Measurements from ENCODE around the gene LMF1. TPM values are rescaled to one million over a fixed set of nuclear protein-coding genes. Genes with fewer than 3 reads are reported as not detected.
"Not testable (repeated sequence)": the region's sequence is repeated elsewhere in the genome, so short reads cannot be mapped to it uniquely, and the experiment has no call there.

The LMF1 gene
- total RNA-seq, 4 donors from 2014 or later, result 21.8 to 47.9 (median 36.0) TPM

DNA sequence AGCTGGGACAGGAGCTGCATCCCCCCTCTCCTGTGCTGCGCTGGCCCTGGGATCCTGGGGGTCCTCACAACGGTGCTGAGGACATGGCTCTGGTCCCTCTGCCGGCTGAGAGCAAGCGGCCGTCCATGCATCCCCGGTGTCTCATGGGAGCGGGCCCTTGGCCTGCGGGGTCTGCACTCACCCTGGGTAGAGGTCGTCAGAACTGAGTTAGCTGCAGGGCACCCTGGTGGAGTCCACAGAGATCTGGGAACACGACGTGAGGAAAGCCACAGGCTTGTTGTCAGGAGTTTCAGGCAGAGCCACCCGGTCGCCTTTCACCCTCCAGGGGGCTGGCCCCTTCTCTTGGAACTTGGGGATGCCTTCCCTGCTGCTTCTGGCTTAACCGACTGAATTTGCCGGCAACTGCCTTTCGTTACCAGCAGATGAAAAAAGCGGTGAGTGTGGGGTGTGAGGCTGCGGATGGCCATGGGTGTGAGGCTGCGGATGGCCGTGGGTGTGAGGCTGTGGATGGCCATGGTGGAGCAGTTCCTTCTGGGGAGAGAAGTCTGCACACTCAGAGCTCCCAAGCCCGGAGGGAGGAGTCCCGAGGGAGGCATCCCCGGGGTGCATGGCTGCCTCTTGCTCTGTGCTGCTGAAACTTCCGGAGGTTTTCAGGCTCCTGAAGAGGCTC, 81.7 kb downstream of the LMF1 start:
- Histone ChIP-seq H3K36me3 (no peaks in the 10 kb centered on the region), H3K27ac (no peak overlapping the region), H3K9me3 (no peaks in the 10 kb centered on the region), H3K4me3 (no peak overlapping the region), H3K4me1 (no peaks in the 10 kb centered on the region), H3K27me3 (no peaks in the 10 kb centered on the region)
- intact Hi-C loops (cut with DNase I; ENCODE audit: low total_unique reads), result no loop called here
- TF ChIP-seq POLR2A (IDR thresholded peaks at IDR 0.05), result no peak
- TF ChIP-seq, protein P1, sequence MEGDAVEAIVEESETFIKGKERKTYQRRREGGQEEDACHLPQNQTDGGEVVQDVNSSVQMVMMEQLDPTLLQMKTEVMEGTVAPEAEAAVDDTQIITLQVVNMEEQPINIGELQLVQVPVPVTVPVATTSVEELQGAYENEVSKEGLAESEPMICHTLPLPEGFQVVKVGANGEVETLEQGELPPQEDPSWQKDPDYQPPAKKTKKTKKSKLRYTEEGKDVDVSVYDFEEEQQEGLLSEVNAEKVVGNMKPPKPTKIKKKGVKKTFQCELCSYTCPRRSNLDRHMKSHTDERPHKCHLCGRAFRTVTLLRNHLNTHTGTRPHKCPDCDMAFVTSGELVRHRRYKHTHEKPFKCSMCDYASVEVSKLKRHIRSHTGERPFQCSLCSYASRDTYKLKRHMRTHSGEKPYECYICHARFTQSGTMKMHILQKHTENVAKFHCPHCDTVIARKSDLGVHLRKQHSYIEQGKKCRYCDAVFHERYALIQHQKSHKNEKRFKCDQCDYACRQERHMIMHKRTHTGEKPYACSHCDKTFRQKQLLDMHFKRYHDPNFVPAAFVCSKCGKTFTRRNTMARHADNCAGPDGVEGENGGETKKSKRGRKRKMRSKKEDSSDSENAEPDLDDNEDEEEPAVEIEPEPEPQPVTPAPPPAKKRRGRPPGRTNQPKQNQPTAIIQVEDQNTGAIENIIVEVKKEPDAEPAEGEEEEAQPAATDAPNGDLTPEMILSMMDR (IDR thresholded peaks at IDR 0.05), result no peak
- no peak for DNase-seq

DNA sequence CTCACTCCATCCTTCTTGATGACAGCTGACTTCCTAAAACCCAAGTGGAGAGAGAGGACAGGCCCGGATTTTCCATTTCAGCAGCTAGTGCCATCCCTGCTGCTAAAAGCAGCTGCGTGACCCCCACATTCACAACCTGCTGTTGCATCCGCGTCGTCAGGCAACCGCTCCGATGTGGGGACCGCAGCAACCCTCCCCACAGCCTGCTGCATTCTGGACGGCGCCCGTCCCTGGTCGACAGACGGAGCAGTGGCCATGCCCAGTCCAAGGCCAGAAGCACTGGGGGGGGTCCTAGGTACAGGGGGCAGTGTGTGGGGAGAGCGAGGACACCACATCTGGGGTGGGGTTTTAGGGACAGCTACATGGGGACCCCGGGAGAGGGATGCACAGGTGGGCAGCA, 82.3 kb downstream of the LMF1 start:
- H3K4me1 ChIP-seq; H3K27ac ChIP-seq; intact Hi-C loops (cut with DNase I; ENCODE audit: low total_unique reads); H3K4me3 ChIP-seq; DNase-seq; H3K27me3 ChIP-seq; H3K36me3 ChIP-seq; H3K9me3 ChIP-seq: not testable (repeated sequence)

DNA sequence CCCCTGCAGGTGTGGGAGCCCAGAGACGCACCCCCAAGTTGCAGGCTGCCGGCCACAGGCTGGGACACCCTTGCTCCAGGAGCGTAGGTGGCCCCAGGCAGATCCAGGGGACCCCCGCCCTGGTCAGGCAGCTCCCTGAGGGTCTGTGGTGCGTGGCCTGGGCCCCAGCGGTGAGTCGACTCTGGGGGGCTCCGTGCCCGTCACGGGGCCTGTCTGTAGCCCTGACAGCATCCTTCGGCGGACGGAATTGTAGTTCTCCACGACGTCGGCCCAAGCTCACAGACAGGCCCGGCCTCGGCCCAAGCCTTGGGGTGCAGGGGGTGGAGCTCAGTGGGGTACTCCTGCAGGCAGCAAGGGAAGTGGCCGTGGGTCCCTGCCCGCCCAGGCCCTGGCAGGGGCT, 82.9 kb downstream of the LMF1 start:
- Histone ChIP-seq H3K27me3 (no peaks in the 10 kb centered on the region), H3K4me1 (no peaks in the 10 kb centered on the region), H3K36me3 (no peaks in the 10 kb centered on the region), H3K4me3 (no peak overlapping the region), H3K9me3 (peaks cover 0 to 4% of the 10 kb centered on the region in 2 donors), H3K27ac (no peak overlapping the region)
- DNase-seq, result no peak
- intact Hi-C loops (cut with DNase I; ENCODE audit: low total_unique reads), result no loop called here
- TF ChIP-seq, protein P1 (IDR thresholded peaks at IDR 0.05), result no peak
- TF ChIP-seq POLR2A (IDR thresholded peaks at IDR 0.05), result no peak

DNA sequence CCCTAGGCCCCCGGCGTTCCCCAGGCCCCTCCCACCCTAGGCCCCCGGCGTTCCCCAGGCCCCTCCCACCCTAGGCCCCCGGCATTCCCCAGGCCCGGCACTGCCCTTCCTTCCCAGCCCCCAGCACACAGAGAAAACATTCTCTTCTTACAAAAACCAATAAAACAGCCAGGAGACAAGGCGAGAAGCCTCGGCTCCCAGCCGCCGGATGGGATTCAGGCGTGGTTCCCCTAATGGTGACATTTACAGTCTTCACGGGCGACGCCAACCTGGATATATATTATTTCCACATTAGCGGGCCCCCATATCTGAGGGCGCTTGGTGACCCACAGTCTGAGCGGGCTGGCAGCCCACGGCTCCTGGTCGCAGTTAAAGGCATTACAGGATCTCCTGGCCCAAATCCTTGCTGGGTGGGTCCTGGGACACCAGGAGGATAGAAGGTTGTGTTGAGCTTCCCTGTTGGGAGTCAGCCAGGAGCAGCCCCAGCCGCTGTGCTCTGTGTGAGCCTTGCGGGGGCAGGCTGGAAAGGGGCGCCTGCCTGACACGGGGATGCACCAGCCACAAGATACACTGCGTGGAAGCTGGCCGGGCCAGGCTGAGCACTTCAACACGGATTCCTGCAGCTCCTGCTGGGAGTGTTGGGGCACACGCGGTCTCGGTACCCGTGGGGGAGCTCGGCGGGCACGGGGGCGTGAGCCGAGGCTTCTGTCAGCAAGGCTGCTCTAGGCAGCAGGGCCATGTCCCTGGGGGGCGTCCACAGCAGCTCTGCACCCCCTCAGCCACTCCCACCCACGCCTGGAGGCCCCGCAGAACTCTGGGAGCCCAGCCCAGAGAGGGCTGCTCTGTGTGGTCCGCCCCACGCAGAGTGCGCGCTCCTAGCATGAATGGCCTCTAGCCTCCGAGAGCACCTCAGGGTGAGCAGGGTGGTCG, 83.7 kb downstream of the LMF1 start:
- TF ChIP-seq, protein P1 (IDR thresholded peaks at IDR 0.05), result no peak
- no peak for TF ChIP-seq POLR2A (IDR thresholded peaks at IDR 0.05)
- no peak for DNase-seq
- H3K4me1 ChIP-seq, result no peaks in the 10 kb centered on the region
- no peak overlapping the region for H3K4me3 ChIP-seq
- peaks cover 0 to 4% of the 10 kb centered on the region in 2 donors for H3K9me3 ChIP-seq
- no peaks in the 10 kb centered on the region for H3K36me3 ChIP-seq
- H3K27me3 ChIP-seq, result no peaks in the 10 kb centered on the region
- intact Hi-C loops (cut with DNase I; ENCODE audit: low total_unique reads), result no loop called here
- no peak overlapping the region for H3K27ac ChIP-seq

DNA sequence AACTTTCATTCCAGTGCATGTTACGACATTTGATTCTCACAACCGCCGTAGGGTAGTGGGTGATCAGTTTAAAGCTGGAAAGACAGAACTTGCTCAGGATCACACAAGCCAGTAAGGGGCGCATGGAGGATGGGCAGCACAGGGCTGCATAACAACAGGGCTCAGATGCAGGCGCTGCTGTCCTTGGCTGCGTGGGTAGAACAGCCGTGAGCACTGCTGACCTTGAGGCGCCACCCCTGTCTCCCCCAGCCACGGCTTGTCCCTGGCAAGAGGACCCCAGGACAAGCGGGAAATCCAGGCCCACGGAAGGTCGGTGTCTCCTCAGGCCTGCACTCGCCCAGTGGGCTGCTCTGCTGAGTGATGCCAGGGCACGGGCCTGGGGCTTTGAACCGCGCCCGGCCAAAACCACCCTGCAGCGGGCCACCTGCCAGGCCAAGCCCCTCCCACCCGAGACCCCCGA, 84.7 kb downstream of the LMF1 start:
- Histone ChIP-seq H3K4me3 (no peak overlapping the region), H3K9me3 (peaks cover 0 to 4% of the 10 kb centered on the region in 2 donors), H3K27ac (no peak overlapping the region), H3K36me3 (no peaks in the 10 kb centered on the region), H3K27me3 (no peaks in the 10 kb centered on the region), H3K4me1 (no peaks in the 10 kb centered on the region)
- TF ChIP-seq, protein P1 (IDR thresholded peaks at IDR 0.05), result no peak
- no peak for TF ChIP-seq POLR2A (IDR thresholded peaks at IDR 0.05)
- intact Hi-C loops (cut with DNase I; ENCODE audit: low total_unique reads), result no loop called here
- no peak for DNase-seq
